K562 (cell line): ENCODE measurements around the gene TMEM81. TPM values are rescaled to one million over a fixed set of nuclear protein-coding genes. Genes with fewer than 3 reads are reported as not detected.
A peak's percentile ranks its signal among the peaks of the same experiment; 100 is the strongest.

ENCODE experiments used
- ATAC-seq: fragments of 200-7000 bp; cut with Tn5 transposase; 3 replicates; pipeline ENCODE4 v1.9.1; 2020; ENCODE audit warnings: moderate library complexity
- Bru-seq: library from RNA; stranded (reverse); fragments of 400-500 nt; gene quantifications from one replicate; lab custom pipeline; 2021; lab: Mats Ljungman, UMichigan
- BruChase-seq, 2 experiments: library from RNA; stranded (reverse); fragments of 400-500 nt; gene quantifications; one replicate each; lab custom pipeline; 2021; lab: Mats Ljungman, UMichigan
- BruUV-seq: library from RNA; stranded (reverse); fragments of 400-500 nt; replicated peaks from 2 replicates; lab custom pipeline; 2021; lab: Mats Ljungman, UMichigan
- CTCF ChIA-PET: fragments of 300-600 bp; formaldehyde crosslinking; extraction: SDS; loops from one replicate; lab custom pipeline; 2021; ENCODE audit warnings: low intra/inter-chr PET ratio; lab: Yijun Ruan, JAX
- POLR2A ChIA-PET: fragments of 300-600, 350-650 bp; sonication (Branson Sonifier 250); formaldehyde crosslinking; extraction: SDS; loops from one replicate; lab custom pipeline; 2021; ENCODE audit warnings: antibody characterized with exemption, inconsistent platforms; lab: Yijun Ruan, JAX
- DNase-seq, 4 experiments: peaks; one replicate each; pipeline versions ENCODE4 v3.0.0 to v3.0.0-alpha.2; 2011 to 2018; ENCODE audit warnings: low spot score in 3 of 4, mixed read lengths in 3 of 4; ENCODE audit errors: extremely low read depth in 1 of 4
- FAIRE-seq: peaks from 2 replicates; lab custom pipeline; 2011; peaks lifted over from hg19 to GRCh38; lab: Jason Lieb, UNC
- H2AFZ ChIP-seq: 2 replicates; pipeline ENCODE4 v1.6.0; 2011; ENCODE audit warnings: low read depth, low read length, control low read depth, inconsistent platforms
- H3K27ac ChIP-seq: fragments of 200-600 bp; 3 replicates; pipeline ENCODE4 v1.8.0; 2011; ENCODE audit warnings: low read depth, mild to moderate bottlenecking, control low read depth, inconsistent platforms, low read length, moderate library complexity, mixed read lengths; ENCODE audit errors: extremely low read depth
- H3K27me3 ChIP-seq, 2 experiments: fragments of 300-600 bp in 1 of 2; 2 replicates in 1 of 2; 3 replicates in 1 of 2; pipeline versions ENCODE4 v1.6.0 to v1.8.0; 2011; ENCODE audit warnings: inconsistent platforms in 2 of 2, low read length in 2 of 2, mild to moderate bottlenecking in 1 of 2, mixed read lengths in 1 of 2, moderate library complexity in 1 of 2; ENCODE audit not compliant: control insufficient read depth in 2 of 2, insufficient read depth in 2 of 2
- H3K36me3 ChIP-seq: fragments of 300-600 bp; 3 replicates; pipeline ENCODE4 v1.8.0; 2011; ENCODE audit warnings: mild to moderate bottlenecking, low read length, inconsistent platforms; ENCODE audit not compliant: control insufficient read depth, insufficient read depth
- H3K4me1 ChIP-seq, 2 experiments: fragments of 200-600 bp in 1 of 2; replicated peaks in 1 of 2; 2 replicates in 1 of 2; 3 replicates in 1 of 2; pipeline versions ENCODE4 v1.5.1 to v1.8.0; 2011; ENCODE audit warnings: inconsistent platforms in 2 of 2, low read length in 2 of 2, mild to moderate bottlenecking in 1 of 2, mixed read lengths in 1 of 2, moderate library complexity in 1 of 2; ENCODE audit not compliant: control insufficient read depth in 2 of 2, insufficient read depth in 2 of 2
- H3K4me2 ChIP-seq: 2 replicates; pipeline ENCODE4 v1.6.1; 2011; ENCODE audit warnings: low read length, control low read depth, inconsistent platforms, mixed read lengths; ENCODE audit not compliant: insufficient read depth
- H3K4me3 ChIP-seq: fragments of 200-600 bp; sonication (generic), shearing (Covaris generic); 2 replicates; pipeline ENCODE4 v1.5.1; 2016; ENCODE audit warnings: control low read depth, inconsistent platforms
- H3K79me2 ChIP-seq: fragments of 200-600 bp; 3 replicates; pipeline ENCODE4 v1.8.0; 2011; ENCODE audit warnings: low read length, inconsistent platforms; ENCODE audit not compliant: control insufficient read depth, insufficient read depth
- H3K9ac ChIP-seq, 2 experiments: 2 replicates each; pipeline versions ENCODE4 v1.6.0 to v1.6.1; 2011; ENCODE audit warnings: low read depth in 2 of 2, low read length in 2 of 2, control low read depth in 1 of 2, inconsistent platforms in 1 of 2, mild to moderate bottlenecking in 1 of 2, mixed read lengths in 1 of 2; ENCODE audit not compliant: insufficient read depth in 1 of 2
- H3K9me1 ChIP-seq: one replicate; pipeline ENCODE4 v1.6.0; 2011; ENCODE audit warnings: inconsistent platforms, mild to moderate bottlenecking, low read length, moderate library complexity; ENCODE audit not compliant: control insufficient read depth, insufficient read depth
- H3K9me3 ChIP-seq: replicated peaks from 2 replicates; pipeline ENCODE4 v1.5.1; 2011; ENCODE audit warnings: low read depth, low read length, inconsistent platforms; ENCODE audit not compliant: control insufficient read depth, insufficient read depth
- H4K20me1 ChIP-seq: replicated peaks from 2 replicates; pipeline ENCODE4 v1.6.1; 2011; ENCODE audit warnings: low read length, inconsistent platforms, mixed read lengths; ENCODE audit not compliant: control insufficient read depth, insufficient read depth
- BCL6 ChIP-seq: fragments of 250-450 bp; sonication (Bioruptor Pico); IDR thresholded peaks from 2 replicates; pipeline ENCODE4 v1.4.0; 2020
- CEBPG ChIP-seq, 3 experiments: fragments of 200-800 bp in 1 of 3; sonication (Bioruptor generic) in 1 of 3; sonication (generic) in 1 of 3; formaldehyde crosslinking in 1 of 3; IDR thresholded peaks in 2 of 3; conservative IDR thresholded peaks in 1 of 3; 2 replicates each; pipeline versions ENCODE4 v1.6.1 to v1.8.0; 2016 to 2022; ENCODE audit warnings: missing compliant biosample characterization in 2 of 3, missing genetic modification characterization in 2 of 3, mild to moderate bottlenecking in 1 of 3, missing genetic modification reagents in 1 of 3
- CHD1 ChIP-seq: fragments of 200-600 bp; sonication (generic); IDR thresholded peaks from one replicate; pipeline ENCODE4 v1.6.1; 2012; ENCODE audit warnings: mild to moderate bottlenecking, moderate library complexity, low read length, inconsistent platforms
- LCOR ChIP-seq: sonication (generic); formaldehyde crosslinking; IDR thresholded peaks from 2 replicates; pipeline ENCODE4 v1.8.0; 2022; ENCODE audit warnings: mild to moderate bottlenecking, missing genetic modification reagents
- MCM2 ChIP-seq: fragments of 450-650 bp; IDR thresholded peaks from 2 replicates; pipeline ENCODE4 v1.6.1; 2017; ENCODE audit warnings: low read depth, mild to moderate bottlenecking
- PBX2 ChIP-seq, 2 experiments: IDR thresholded peaks in 1 of 2; conservative IDR thresholded peaks in 1 of 2; 2 replicates each; pipeline ENCODE4 v1.6.1; 2016; ENCODE audit warnings: low read depth in 2 of 2, mild to moderate bottlenecking in 1 of 2, missing compliant biosample characterization in 1 of 2, missing genetic modification characterization in 1 of 2, moderate library complexity in 1 of 2
- SAFB2 ChIP-seq: fragments of 200-400 bp; formaldehyde crosslinking; IDR thresholded peaks from 2 replicates; pipeline ENCODE4 v1.6.1; 2018; ENCODE audit warnings: borderline replicate concordance, low read length, low read depth, moderate library complexity; ENCODE audit not compliant: severe bottlenecking
- STAT5B ChIP-seq: fragments of 250-450 bp; sonication (Bioruptor Pico); IDR thresholded peaks from 2 replicates; pipeline ENCODE4 v1.8.0; 2021; ENCODE audit warnings: mild to moderate bottlenecking, inconsistent platforms
- XRCC3 ChIP-seq: fragments of 450-650 bp; IDR thresholded peaks from 2 replicates; pipeline ENCODE4 v1.6.1; 2017; ENCODE audit warnings: mild to moderate bottlenecking, moderate library complexity
- WGBS: fragments of 100-300 bp; shearing (Covaris generic); methylation state at CpG from one replicate; pipeline ENCODE4 v1.1.6; 2016; ENCODE audit warnings: low coverage, mixed read lengths; ENCODE audit not compliant: insufficient coverage; ENCODE audit errors: missing lambda C conversion rate; 5-methylcytosine and 5-hydroxymethylcytosine counted together
- in situ Hi-C: fragments of 300-500 bp; cut with MboI; formaldehyde crosslinking; loops from 4 replicates; pipeline ENCODE4 v1.15.0; 2018; ENCODE audit warnings: inconsistent platforms, mixed read lengths
- intact Hi-C: fragments of 100-400 bp; cut with micrococcal nuclease; formaldehyde crosslinking; loops from 2 replicates; pipeline ENCODE4 v1.14.2; 2022
- long read RNA-seq, 3 experiments: library from polyadenylated mRNA in 2 of 3; library from RNA in 1 of 3; unstranded in 2 of 3; stranded (forward) in 1 of 3; transcript quantifications; one replicate each; pipeline ENCODE4 v2.0.0, GENCODE V29; 2019 to 2022
- polyA minus RNA-seq, 3 experiments: library from RNA; depleted of rRNA, polyadenylated mRNA; stranded (reverse); fragments of >200 nt; gene quantifications; 2 replicates each; pipeline ENCODE4 v1.2.3, GENCODE V29; 2011
- polyA plus RNA-seq, 8 experiments: library from polyadenylated mRNA; depleted of rRNA in 4 of 8; stranded (reverse) in 5 of 8; unstranded in 3 of 8; fragments of >200 nt; fragmentation: Nextera tagmentation in 2 of 8; fragmentation: Illumina TruSeq in 1 of 8; extraction: Ambion mirVana in 2 of 8; extraction: Trizol in 1 of 8; gene quantifications; 2 replicates each; pipeline versions ENCODE4 v1.2.1 to v1.2.3, GENCODE V29; 2011 to 2014; ENCODE audit warnings: inconsistent platforms in 1 of 8, missing spikeins in 1 of 8
- total RNA-seq, 7 experiments: library from RNA; depleted of rRNA in 6 of 7; stranded (reverse); fragments of >200 nt in 6 of 7; fragmentation: Illumina TruSeq in 2 of 7; extraction: Trizol in 2 of 7; gene quantifications; 2 replicates each; pipeline versions ENCODE4 v1.2.1 to v1.2.3, GENCODE V29; 2011 to 2021; ENCODE audit warnings: low replicate concordance in 1 of 7
- TF ChIP-seq, protein P1 (sequence below): sonication (generic); formaldehyde crosslinking; IDR thresholded peaks from 2 replicates; pipeline ENCODE4 v1.8.1; 2022; ENCODE audit warnings: missing genetic modification reagents

Gene TMEM81, protein sequence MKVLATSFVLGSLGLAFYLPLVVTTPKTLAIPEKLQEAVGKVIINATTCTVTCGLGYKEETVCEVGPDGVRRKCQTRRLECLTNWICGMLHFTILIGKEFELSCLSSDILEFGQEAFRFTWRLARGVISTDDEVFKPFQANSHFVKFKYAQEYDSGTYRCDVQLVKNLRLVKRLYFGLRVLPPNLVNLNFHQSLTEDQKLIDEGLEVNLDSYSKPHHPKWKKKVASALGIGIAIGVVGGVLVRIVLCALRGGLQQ
- total RNA-seq (2011; cell fraction: chromatin; rRNA removed; ENCODE audit: low replicate concordance): 16.9 and 23.6 TPM in 2 replicates
- 11.1 and 12.3 TPM in 2 replicates for total RNA-seq (2011; cell fraction: nucleolus; rRNA removed)
- 12.7 and 14.0 TPM in 2 replicates for total RNA-seq (2011; cell fraction: nucleoplasm; rRNA removed)
- total RNA-seq (2014; rRNA removed) (3.2 and 3.6 TPM in 2 replicates), total RNA-seq (2014; rRNA removed; fragmentation: Illumina TruSeq; extraction: Trizol) (5.4 and 5.7 TPM in 2 replicates), total RNA-seq (2015; rRNA removed; fragmentation: Illumina TruSeq; extraction: Trizol) (3.8 and 4.0 TPM in 2 replicates), total RNA-seq (2021) (5.0 and 5.2 TPM in 2 replicates), polyA plus RNA-seq (2011; rRNA removed) (6.1 and 6.5 TPM in 2 replicates), polyA plus RNA-seq (2014; fragmentation: Illumina TruSeq; extraction: Trizol) (4.4 and 4.5 TPM in 2 replicates), polyA plus RNA-seq (2014; fragmentation: Nextera tagmentation; extraction: Ambion mirVana) (1 to 10 TPM; 3.6 to 4.2 TPM), polyA plus RNA-seq (2014; rRNA removed) (4.9 and 5.9 TPM in 2 replicates), polyA minus RNA-seq (2011; rRNA and poly(A)+ RNA removed) (14.6 and 18.9 TPM in 2 replicates), Bru-seq, nascent RNA (percentile 82 among the genes with signal in this experiment), BruChase-seq, experiment 1, labeled RNA remaining after a 2-hour chase (percentile 89 among the genes with signal in this experiment), BruChase-seq, experiment 2, labeled RNA remaining after a 6-hour chase (percentile 92 among the genes with signal in this experiment)
- 1.8 and 4.7 TPM in 2 replicates for polyA plus RNA-seq (2011; cell fraction: cytosol; rRNA removed)
- 3.1 and 4.5 TPM in 2 replicates for polyA plus RNA-seq (2011; cell fraction: nucleus; rRNA removed)
- polyA plus RNA-seq (2012): 3.6 and 5.1 TPM in 2 replicates
- polyA minus RNA-seq (2011; cell fraction: cytosol; rRNA and poly(A)+ RNA removed): 2.4 and 3.3 TPM in 2 replicates
- polyA minus RNA-seq (2011; cell fraction: nucleus; rRNA and poly(A)+ RNA removed): 3.1 and 5.9 TPM in 2 replicates
- long read RNA-seq, experiment 1, partial matches to known transcripts: 0 of 3 reads
- long read RNA-seq, experiment 1, other reads (novel, unspliced or antisense): 0 of 3 reads
- long read RNA-seq, experiment 2, partial matches to known transcripts: 0 of 3 reads
- long read RNA-seq, experiment 2, other reads (novel, unspliced or antisense): 0 of 3 reads
- long read RNA-seq, experiment 3, partial matches to known transcripts: 0 of 1 reads
- long read RNA-seq, experiment 3, other reads (novel, unspliced or antisense): 0 of 1 reads

DNA sequence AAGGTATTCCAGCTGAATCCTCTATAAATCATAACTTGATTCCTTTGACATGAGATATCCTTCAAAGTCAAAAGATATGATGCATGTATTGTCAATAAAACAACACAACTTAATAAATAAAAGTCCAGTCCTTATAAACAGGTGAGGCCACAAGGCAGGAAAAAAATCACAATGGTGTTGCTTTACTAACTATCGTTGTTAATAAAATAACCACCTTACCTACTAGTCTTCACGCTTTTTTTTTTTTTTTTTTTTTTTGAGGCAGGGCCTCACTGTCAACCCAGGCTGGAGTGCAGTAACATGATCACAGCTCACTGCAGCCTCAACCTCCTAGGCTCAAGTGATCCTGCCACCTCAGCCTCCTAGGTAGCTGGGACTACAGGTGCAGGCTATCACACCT lies at the start of gene TMEM81:
TSS of gene TMEM81 (minus strand) at position 101 of the 400 bp plus-strand sequence. CDS start 140 bp downstream, outside the sequence.
- H3K4me3 ChIP-seq: no peak within 1 kb of the TSS
- H3K27ac ChIP-seq: no peak within 1 kb of the TSS
- ATAC-seq: no peak
- no TSS peak for BruUV-seq
- no peak within 1 kb of the TSS for H3K4me2 ChIP-seq
- CTCF ChIA-PET: no interaction called here
- H2AFZ ChIP-seq: no peak within 1 kb of the TSS
- no peaks in the 10 kb centered on the region for H3K27me3 ChIP-seq
- no peak within 1 kb of the TSS for H3K9ac ChIP-seq
- peaks cover 52% of the 10 kb centered on the region for H3K36me3 ChIP-seq
- FAIRE-seq: no peak
- no peaks in the 10 kb centered on the region for H3K79me2 ChIP-seq
- H4K20me1 ChIP-seq: peaks cover 4% of the 10 kb centered on the region; the same call in 1 of the 2 replicates
- no peaks in the 10 kb centered on the region for H3K9me1 ChIP-seq
- intact Hi-C loops: no loop called here
- no peaks in the 10 kb centered on the region for H3K9me3 ChIP-seq
- H3K4me1 ChIP-seq: no peaks in the 10 kb centered on the region
- 93% methylated on average over 2 of the region's 2 CpGs for WGBS
- no peak for DNase-seq
- in situ Hi-C loops: no loop called here
- POLR2A ChIA-PET: interaction anchor here (0.6 to 4.5 kb wide), 4 partner anchors 9 to 33 kb away, joined by 3 to 24 read pairs (median 5); no protein-coding TSS in a partner anchor
- no peak for TF ChIP-seq CEBPG (CRISPR knock-in tag; IDR thresholded peaks at IDR 0.05)
- TF ChIP-seq CEBPG (tag; conservative IDR thresholded peaks at IDR 0.05 in 1 of 2, IDR thresholded peaks at IDR 0.05 in 1 of 2): no peak
- TF ChIP-seq PBX2 (CRISPR knock-in tag; IDR thresholded peaks at IDR 0.05; ENCODE audit: low read depth): no peak
- TF ChIP-seq PBX2 (tag; conservative IDR thresholded peaks at IDR 0.05; ENCODE audit: low read depth): no peak
- TF ChIP-seq LCOR (CRISPR knock-in tag): no peak
- no peak for TF ChIP-seq SAFB2
- TF ChIP-seq XRCC3: no peak
- TF ChIP-seq, protein P1, sequence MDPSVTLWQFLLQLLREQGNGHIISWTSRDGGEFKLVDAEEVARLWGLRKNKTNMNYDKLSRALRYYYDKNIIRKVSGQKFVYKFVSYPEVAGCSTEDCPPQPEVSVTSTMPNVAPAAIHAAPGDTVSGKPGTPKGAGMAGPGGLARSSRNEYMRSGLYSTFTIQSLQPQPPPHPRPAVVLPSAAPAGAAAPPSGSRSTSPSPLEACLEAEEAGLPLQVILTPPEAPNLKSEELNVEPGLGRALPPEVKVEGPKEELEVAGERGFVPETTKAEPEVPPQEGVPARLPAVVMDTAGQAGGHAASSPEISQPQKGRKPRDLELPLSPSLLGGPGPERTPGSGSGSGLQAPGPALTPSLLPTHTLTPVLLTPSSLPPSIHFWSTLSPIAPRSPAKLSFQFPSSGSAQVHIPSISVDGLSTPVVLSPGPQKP (CRISPR knock-in tag): no peak
- no peak for TF ChIP-seq BCL6 (CRISPR knock-in tag)
- TF ChIP-seq MCM2: no peak
- TF ChIP-seq STAT5B (CRISPR knock-in tag): no peak
- TF ChIP-seq CHD1: no peak
